VCaP (cell line): ENCODE measurements around the gene MAP2K3.
A peak's percentile ranks its signal among the peaks of the same experiment; 100 is the strongest.

Source experiments
- H3K27ac ChIP-seq: fragments of 450-650 bp; 2 replicates; pipeline ENCODE4 v1.5.1; 2017
- TF ChIP-seq, protein P1 (sequence below): fragments of 450-650 bp; conservative IDR thresholded peaks from 2 replicates; pipeline ENCODE4 v1.5.1; 2017; ENCODE audit warnings: mild to moderate bottlenecking, moderate library complexity

The MAP2K3 gene

DNA sequence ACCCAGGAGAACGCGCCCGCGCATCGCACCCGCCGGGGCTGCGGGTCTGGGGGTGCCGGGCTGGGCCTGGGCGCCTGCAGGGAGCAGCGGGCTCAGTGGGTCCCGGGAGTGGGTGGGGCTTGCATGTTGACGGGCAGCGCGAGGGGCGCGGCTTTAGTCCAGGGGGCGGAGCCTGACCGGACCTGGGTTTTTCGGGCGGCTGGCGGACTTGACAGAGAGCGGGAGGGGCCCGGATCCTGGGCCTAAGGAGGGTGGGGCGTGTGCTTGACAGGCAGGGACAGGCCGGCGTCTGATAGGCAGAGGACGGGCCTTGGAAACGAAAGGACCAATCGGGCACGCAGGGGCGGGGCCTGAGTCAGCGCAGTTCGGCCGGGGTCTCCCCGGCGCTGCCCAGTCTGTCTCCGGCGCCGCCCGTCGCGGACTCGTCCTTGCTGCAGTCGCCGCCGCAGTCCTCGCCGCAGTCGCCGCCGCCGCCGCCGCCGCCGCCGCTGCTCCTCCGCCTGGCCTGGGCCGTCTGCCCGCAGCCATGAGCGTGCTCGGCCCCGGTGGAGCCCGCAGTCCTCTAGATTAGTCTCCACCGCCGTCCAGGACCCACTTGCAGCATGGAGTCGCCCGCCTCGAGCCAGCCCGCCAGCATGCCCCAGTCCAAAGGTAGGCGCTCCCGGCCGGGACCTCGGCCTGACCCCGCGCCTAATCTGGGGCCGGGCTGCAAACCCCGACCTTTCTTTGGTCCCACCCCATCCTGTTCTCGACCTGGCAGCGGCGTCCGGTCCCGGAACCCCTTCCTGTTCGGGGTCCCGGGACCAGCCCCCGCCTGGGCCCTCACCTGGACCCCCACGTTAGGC is at the start of gene MAP2K3:
MAP2K3 (plus strand) TSS at position 393 of the 845 bp plus-strand sequence; CDS start at position 603, 210 bp downstream.
- TF ChIP-seq, protein P1, sequence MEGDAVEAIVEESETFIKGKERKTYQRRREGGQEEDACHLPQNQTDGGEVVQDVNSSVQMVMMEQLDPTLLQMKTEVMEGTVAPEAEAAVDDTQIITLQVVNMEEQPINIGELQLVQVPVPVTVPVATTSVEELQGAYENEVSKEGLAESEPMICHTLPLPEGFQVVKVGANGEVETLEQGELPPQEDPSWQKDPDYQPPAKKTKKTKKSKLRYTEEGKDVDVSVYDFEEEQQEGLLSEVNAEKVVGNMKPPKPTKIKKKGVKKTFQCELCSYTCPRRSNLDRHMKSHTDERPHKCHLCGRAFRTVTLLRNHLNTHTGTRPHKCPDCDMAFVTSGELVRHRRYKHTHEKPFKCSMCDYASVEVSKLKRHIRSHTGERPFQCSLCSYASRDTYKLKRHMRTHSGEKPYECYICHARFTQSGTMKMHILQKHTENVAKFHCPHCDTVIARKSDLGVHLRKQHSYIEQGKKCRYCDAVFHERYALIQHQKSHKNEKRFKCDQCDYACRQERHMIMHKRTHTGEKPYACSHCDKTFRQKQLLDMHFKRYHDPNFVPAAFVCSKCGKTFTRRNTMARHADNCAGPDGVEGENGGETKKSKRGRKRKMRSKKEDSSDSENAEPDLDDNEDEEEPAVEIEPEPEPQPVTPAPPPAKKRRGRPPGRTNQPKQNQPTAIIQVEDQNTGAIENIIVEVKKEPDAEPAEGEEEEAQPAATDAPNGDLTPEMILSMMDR, result no peak
- peak within 1 kb of the TSS; percentile 84 for H3K27ac ChIP-seq

GRCh38 chr17:21235921-21236320 is 48.6 kb upstream of the MAP2K3 start:
- H3K27ac ChIP-seq, result no peak overlapping the region
- TF ChIP-seq, protein P1, result no peak

DNA sequence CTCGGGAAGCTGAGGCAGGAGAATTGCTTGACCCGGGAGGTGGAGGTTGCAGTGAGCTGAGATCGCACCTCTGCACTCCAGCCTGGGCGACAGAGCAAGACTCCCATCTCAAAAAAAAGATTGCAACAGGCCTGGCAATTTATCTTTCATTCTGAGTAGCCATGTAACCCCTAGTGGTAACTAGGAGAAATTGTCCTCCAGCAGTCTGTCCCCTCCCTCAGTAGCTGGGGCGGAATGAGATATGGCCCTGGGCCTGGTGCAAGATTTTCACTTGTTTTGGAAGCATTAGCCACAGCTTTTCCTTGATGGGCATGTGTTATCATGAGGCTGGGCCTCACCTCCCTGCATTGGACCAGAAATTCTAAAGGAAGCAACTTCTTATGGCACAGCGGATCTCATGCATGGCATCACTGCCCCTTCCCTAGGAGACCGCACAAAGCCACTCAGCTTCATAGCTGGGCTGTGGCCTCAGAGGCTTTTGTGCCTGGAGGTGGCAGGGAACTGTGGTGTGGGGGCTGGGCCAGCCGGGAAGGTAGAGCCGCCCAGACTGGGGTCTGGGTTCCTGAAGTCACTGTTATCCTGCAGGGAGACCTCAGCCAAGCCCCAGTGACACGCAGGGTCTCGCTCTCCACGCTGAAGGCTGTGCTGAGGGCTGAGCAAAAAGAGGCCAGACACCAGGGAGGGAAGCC is 44.7 kb upstream of the MAP2K3 start:
- no peak overlapping the region for H3K27ac ChIP-seq
- TF ChIP-seq, protein P1, result peak; percentile 68

DNA sequence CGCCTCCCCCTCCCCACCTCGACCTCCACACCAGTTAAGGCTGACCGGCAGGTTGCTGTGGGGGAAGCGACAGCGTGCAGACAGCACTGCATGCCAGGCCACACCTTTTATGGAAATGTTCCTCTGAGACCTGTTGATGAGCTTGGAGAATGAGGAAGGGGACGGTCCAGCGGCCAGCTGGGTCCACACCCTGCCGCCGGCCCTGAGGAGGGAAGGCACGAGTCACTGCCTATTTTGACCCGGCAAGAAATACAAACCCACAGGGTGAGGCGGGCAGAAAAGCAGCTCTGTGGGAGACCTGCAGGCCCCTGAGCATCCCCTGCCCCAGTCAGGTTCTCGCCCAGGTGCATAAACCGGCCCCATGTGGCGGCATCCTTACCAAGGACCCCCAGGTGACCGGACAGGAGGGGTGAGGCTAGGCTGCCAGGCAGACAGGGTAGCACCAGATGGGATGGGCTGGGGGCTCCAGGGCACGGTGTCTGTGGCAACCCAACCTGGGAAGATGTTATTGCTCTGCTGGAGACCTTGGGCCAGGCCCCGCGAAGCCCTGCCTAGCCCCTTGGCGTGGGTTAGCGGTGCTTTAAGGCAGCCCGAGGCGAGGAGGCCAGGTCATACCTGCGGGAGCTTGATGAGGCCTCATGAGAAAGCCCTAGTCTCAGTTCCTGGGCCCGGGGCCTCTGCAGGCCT is 44.0 kb upstream of the MAP2K3 start:
- TF ChIP-seq, protein P1, result no peak
- no peak overlapping the region for H3K27ac ChIP-seq

GRCh38 chr17:21241564-21241963 is 42.9 kb upstream of the MAP2K3 start:
- no peak overlapping the region for H3K27ac ChIP-seq
- TF ChIP-seq, protein P1, result no peak

DNA sequence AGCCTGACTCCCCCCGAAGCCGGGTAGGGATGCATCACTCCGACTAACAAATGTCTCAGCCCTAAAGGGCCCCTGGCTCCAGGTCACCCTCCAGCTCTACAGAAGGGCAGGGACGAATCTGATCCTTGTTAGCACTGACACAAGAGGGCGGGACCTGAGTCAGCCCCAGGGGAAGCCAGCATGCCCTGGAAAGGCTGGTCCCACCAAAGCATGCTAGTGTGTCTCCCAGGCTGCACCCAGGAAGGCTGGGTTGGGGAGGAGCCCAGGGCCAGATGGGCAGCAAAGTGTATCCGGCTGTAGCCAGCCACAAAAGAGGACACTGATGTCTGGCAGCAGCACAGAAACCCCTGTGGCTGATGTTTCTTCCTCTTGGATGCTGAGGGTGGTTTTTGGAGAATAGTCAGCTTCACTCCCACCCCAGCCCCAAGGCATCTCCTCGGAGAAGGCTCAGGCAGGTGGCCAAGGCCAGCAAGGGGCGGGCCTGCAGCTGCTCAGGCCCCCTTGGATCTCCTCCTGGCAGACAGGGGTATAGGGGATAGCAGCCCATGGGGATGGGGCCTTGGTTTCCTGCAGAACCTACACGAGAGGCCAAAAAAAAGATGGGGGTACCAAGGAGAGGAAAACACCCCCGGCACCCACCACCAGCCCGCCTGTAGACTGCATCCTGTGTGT is 42.3 kb upstream of the MAP2K3 start:
- TF ChIP-seq, protein P1, result no peak

More for the DNA sequence above, 42.3 kb upstream of the MAP2K3 start:
- H3K27ac ChIP-seq, result no peak overlapping the region
